ENCODE measurements around the gene LMOD3.

The LMOD3 gene

GRCh38 chr3:69122403-69122802, at the start of gene LMOD3:
TSS of gene LMOD3 (minus strand) at chr3:69122595. CDS start at chr3:69122386, 209 bp downstream.
- DNase-seq: no peak

GRCh38 chr3:69172058-69172457, 49.7 kb upstream of the LMOD3 start:
- DNase-seq: no peak

- DNase-seq: no peak
These were observed 44.1 kb upstream of the LMOD3 start for GRCh38 chr3:69166446-69166845.

GRCh38 chr3:69165744-69166143, 43.3 kb upstream of the LMOD3 start:
- no peak for DNase-seq

GRCh38 chr3:69164296-69164695, 41.9 kb upstream of the LMOD3 start:
- no peak for DNase-seq

GRCh38 chr3:69162308-69162980, 40.0 kb upstream of the LMOD3 start:
- no peak for DNase-seq

- peak; percentile 74 for DNase-seq
These were observed 39.4 kb upstream of the LMOD3 start for GRCh38 chr3:69161587-69162307.

GRCh38 chr3:69160525-69160924, 38.1 kb upstream of the LMOD3 start:
- DNase-seq: peak; percentile 61

GRCh38 chr3:69160107-69160506, 37.7 kb upstream of the LMOD3 start:
- DNase-seq: no peak

- no peak for DNase-seq
These were observed 27.2 kb upstream of the LMOD3 start for GRCh38 chr3:69149586-69149985.

GRCh38 chr3:69145688-69146087, 23.3 kb upstream of the LMOD3 start:
- DNase-seq: no peak

GRCh38 chr3:69144631-69145245, 22.3 kb upstream of the LMOD3 start:
- no peak for DNase-seq

- DNase-seq: no peak
These were observed 21.2 kb upstream of the LMOD3 start for GRCh38 chr3:69143612-69144011.

- DNase-seq: no peak
These were observed 20.5 kb upstream of the LMOD3 start for GRCh38 chr3:69142797-69143454.

GRCh38 chr3:69142090-69142489, 19.7 kb upstream of the LMOD3 start:
- DNase-seq: no peak

GRCh38 chr3:69141313-69141712, 18.9 kb upstream of the LMOD3 start:
- DNase-seq: no peak

GRCh38 chr3:69137412-69137811, 15.0 kb upstream of the LMOD3 start:
- no peak for DNase-seq

GRCh38 chr3:69137005-69137404, 14.6 kb upstream of the LMOD3 start:
- no peak for DNase-seq

- peak; percentile 21 for DNase-seq
These were observed 8.3 kb upstream of the LMOD3 start for GRCh38 chr3:69130689-69131088.

- DNase-seq: no peak
These were observed 7.1 kb upstream of the LMOD3 start for GRCh38 chr3:69129531-69129930.

- DNase-seq: no peak
These were observed 6.1 kb upstream of the LMOD3 start for GRCh38 chr3:69128509-69128908.

- DNase-seq: no peak
These were observed 4.6 kb upstream of the LMOD3 start for GRCh38 chr3:69126999-69127398.

GRCh38 chr3:69126216-69126615, 3.8 kb upstream of the LMOD3 start:
- DNase-seq: no peak

GRCh38 chr3:69121950-69122349, 445 bp downstream of the LMOD3 start:
- DNase-seq: no peak

All from activated CD4-positive, alpha-beta T cell treated with anti-CD3 and anti-CD28 coated beads, Interleukin-2, amount 50 U/mL, for 16 hours (primary cell).